H1 (cell line): ENCODE data around the gene CD44. TPM values are rescaled to one million over a fixed set of nuclear protein-coding genes. Genes with fewer than 3 reads are reported as not detected.

Experiments used
- CTCF ChIA-PET: fragments of 300-600 bp; sonication (Branson Sonifier 250); formaldehyde crosslinking; loops from one replicate; lab custom pipeline; 2021; ENCODE audit not compliant: partially characterized antibody; lab: Charles Lee
- POLR2A ChIA-PET: fragments of 300-600 bp; sonication (Branson Sonifier 250); formaldehyde crosslinking; loops from one replicate; lab custom pipeline; 2021; ENCODE audit warnings: inconsistent platforms; ENCODE audit not compliant: partially characterized antibody; lab: Charles Lee
- DNase-seq, 2 experiments: peaks; one replicate each; pipeline versions ENCODE4 v3.0.0 to v3.0.0-alpha.2; 2010 to 2022; ENCODE audit warnings: low spot score in 2 of 2, low read depth in 1 of 2, mixed read lengths in 1 of 2
- FAIRE-seq: peaks from 2 replicates; lab custom pipeline; 2011; peaks lifted over from hg19 to GRCh38; lab: Jason Lieb, UNC
- H2AFZ ChIP-seq: 2 replicates; pipeline ENCODE4 v1.8.1; 2012; ENCODE audit warnings: low read length, inconsistent platforms
- H2AK5ac ChIP-seq: 2 replicates; pipeline ENCODE4 v1.6.1; 2013; ENCODE audit warnings: low read depth, low read length
- H2BK120ac ChIP-seq: replicated peaks from 2 replicates; pipeline ENCODE3; 2013; ENCODE audit warnings: low read depth, low read length, inconsistent platforms
- H2BK12ac ChIP-seq: 2 replicates; pipeline ENCODE4 v1.6.1; 2013; ENCODE audit warnings: low read depth, low read length
- H2BK15ac ChIP-seq: 2 replicates; pipeline ENCODE4 v1.6.1; 2013; ENCODE audit warnings: low read length
- H2BK20ac ChIP-seq: 2 replicates; pipeline ENCODE4 v1.6.1; 2013; ENCODE audit warnings: low read length
- H2BK5ac ChIP-seq: 2 replicates; pipeline ENCODE4 v1.6.1; 2013; ENCODE audit warnings: low read depth, low read length
- H3K14ac ChIP-seq: 2 replicates; pipeline ENCODE4 v1.6.1; 2013; ENCODE audit warnings: inconsistent platforms; ENCODE audit not compliant: insufficient read length
- H3K18ac ChIP-seq: 2 replicates; pipeline ENCODE4 v1.6.1; 2013; ENCODE audit warnings: low read length; ENCODE audit errors: extremely low read depth
- H3K23ac ChIP-seq: 2 replicates; pipeline ENCODE4 v1.6.1; 2013; ENCODE audit warnings: inconsistent platforms; ENCODE audit not compliant: insufficient read length
- H3K23me2 ChIP-seq: 2 replicates; pipeline ENCODE4 v1.6.1; 2013; ENCODE audit warnings: low read depth, low read length
- H3K27ac ChIP-seq: 2 replicates; pipeline ENCODE4 v1.6.1; 2011; ENCODE audit warnings: low read depth, low read length, inconsistent platforms
- H3K27me3 ChIP-seq, 4 experiments: replicated peaks in 1 of 4; 1 replicate in 1 of 4; 2 replicates in 3 of 4; pipeline versions ENCODE4 v1.6.1 to v1.8.1; 2011 to 2013; ENCODE audit warnings: low read length in 3 of 4, mild to moderate bottlenecking in 3 of 4, inconsistent platforms in 2 of 4, mixed read lengths in 2 of 4, moderate library complexity in 1 of 4; ENCODE audit not compliant: control insufficient read depth in 3 of 4, insufficient read depth in 3 of 4; ENCODE audit errors: extremely low read depth in 1 of 4
- H3K36me3 ChIP-seq, 4 experiments: 2 replicates each; pipeline versions ENCODE4 v1.6.1 to v1.8.1; 2011 to 2013; ENCODE audit warnings: mild to moderate bottlenecking in 4 of 4, low read length in 3 of 4, moderate library complexity in 2 of 4, control low read depth in 1 of 4, inconsistent platforms in 1 of 4; ENCODE audit not compliant: insufficient read depth in 4 of 4, control insufficient read depth in 2 of 4
- H3K4ac ChIP-seq: replicated peaks from 2 replicates; pipeline ENCODE3; 2013; ENCODE audit warnings: low read length, low read depth, mixed read lengths, inconsistent platforms; ENCODE audit not compliant: insufficient read length
- H3K4me1 ChIP-seq, 4 experiments: replicated peaks in 1 of 4; 1 replicate in 1 of 4; 2 replicates in 3 of 4; pipeline versions ENCODE4 v1.6.1 to v1.8.1; 2011 to 2013; ENCODE audit warnings: low read length in 3 of 4, inconsistent platforms in 2 of 4, mixed read lengths in 1 of 4; ENCODE audit not compliant: insufficient read depth in 4 of 4, control insufficient read depth in 3 of 4
- H3K4me2 ChIP-seq, 2 experiments: 2 replicates each; pipeline versions ENCODE4 v1.6.1 to v1.8.1; 2011 to 2013; ENCODE audit warnings: low read depth in 2 of 2, low read length in 2 of 2, control low read depth in 1 of 2, inconsistent platforms in 1 of 2, mild to moderate bottlenecking in 1 of 2; ENCODE audit not compliant: insufficient read depth in 1 of 2
- H3K4me3 ChIP-seq, 4 experiments: fragments of 200-600, 300-600 bp in 1 of 4; sonication (generic), shearing (Covaris generic), sonication (Bioruptor Twin) in 1 of 4; 2 replicates each; pipeline versions ENCODE4 v1.5.1 to v1.8.1; 2011 to 2016; ENCODE audit warnings: low read length in 4 of 4, low read depth in 3 of 4, control low read depth in 2 of 4, inconsistent platforms in 2 of 4, mild to moderate bottlenecking in 2 of 4, mixed read lengths in 1 of 4, moderate library complexity in 1 of 4; ENCODE audit not compliant: insufficient read depth in 2 of 4; ENCODE audit errors: extremely low read depth in 1 of 4
- H3K56ac ChIP-seq: replicated peaks from 2 replicates; pipeline ENCODE3; 2013; ENCODE audit warnings: low read depth, mild to moderate bottlenecking, mixed read lengths, low read length, inconsistent platforms; ENCODE audit not compliant: insufficient read length
- H3K79me1 ChIP-seq: 2 replicates; pipeline ENCODE4 v1.6.1; 2013; ENCODE audit warnings: low read depth, low read length, control low read depth
- H3K79me2 ChIP-seq, 2 experiments: 2 replicates each; pipeline versions ENCODE4 v1.6.1 to v1.8.1; 2012 to 2013; ENCODE audit warnings: low read length in 2 of 2, mild to moderate bottlenecking in 2 of 2, inconsistent platforms in 1 of 2; ENCODE audit not compliant: insufficient read depth in 2 of 2, control insufficient read depth in 1 of 2
- H3K9ac ChIP-seq, 4 experiments: replicated peaks in 1 of 4; 1 replicate in 1 of 4; 2 replicates in 3 of 4; pipeline versions ENCODE4 v1.6.1 to v1.8.1; 2011 to 2013; ENCODE audit warnings: low read depth in 3 of 4, low read length in 3 of 4, control low read depth in 2 of 4, mild to moderate bottlenecking in 2 of 4, moderate library complexity in 2 of 4, inconsistent platforms in 1 of 4; ENCODE audit errors: extremely low read depth in 1 of 4
- H3K9me3 ChIP-seq, 2 experiments: 2 replicates each; pipeline versions ENCODE4 v1.6.1 to v1.8.1; 2012 to 2013; ENCODE audit warnings: mild to moderate bottlenecking in 2 of 2, moderate library complexity in 2 of 2, control low read depth in 1 of 2, inconsistent platforms in 1 of 2, low read depth in 1 of 2, low read length in 1 of 2, mixed read lengths in 1 of 2; ENCODE audit not compliant: insufficient read depth in 2 of 2
- H4K20me1 ChIP-seq, 2 experiments: replicated peaks in 1 of 2; 2 replicates each; pipeline versions ENCODE3 to v1.8.1; 2011 to 2013; ENCODE audit warnings: inconsistent platforms in 2 of 2, low read length in 2 of 2, mild to moderate bottlenecking in 1 of 2; ENCODE audit not compliant: insufficient read depth in 2 of 2, control insufficient read depth in 1 of 2
- H4K5ac ChIP-seq: 2 replicates; pipeline ENCODE4 v1.6.1; 2013; ENCODE audit warnings: low read length, low read depth, mixed read lengths, inconsistent platforms; ENCODE audit not compliant: insufficient read length
- H4K8ac ChIP-seq: 2 replicates; pipeline ENCODE4 v1.8.0; 2013; ENCODE audit warnings: mild to moderate bottlenecking, moderate library complexity, low read length, inconsistent platforms; ENCODE audit not compliant: insufficient read depth; ENCODE audit errors: extremely low read depth
- H4K91ac ChIP-seq: replicated peaks from 2 replicates; pipeline ENCODE3; 2013; ENCODE audit warnings: low read length, mixed read lengths, inconsistent platforms; ENCODE audit not compliant: insufficient read length
- CBX8 ChIP-seq: fragments of 300-800, 300-1000 bp; sonication (generic); IDR thresholded peaks from 2 replicates; pipeline ENCODE4 v1.7.1; 2016; ENCODE audit warnings: low read depth, low read length, borderline replicate concordance
- CHD1 ChIP-seq: IDR thresholded peaks from 2 replicates; pipeline ENCODE4 v1.6.1; 2012; ENCODE audit warnings: low read depth, low read length, improper control_type of control experiment
- CHD2 ChIP-seq: IDR thresholded peaks from 2 replicates; pipeline ENCODE4 v1.6.1; 2012; ENCODE audit warnings: low read length, improper control_type of control experiment
- CREB1 ChIP-seq: IDR thresholded peaks from 2 replicates; pipeline ENCODE4 v1.6.1; 2012; ENCODE audit warnings: inconsistent platforms
- EP300 ChIP-seq, 2 experiments: IDR thresholded peaks; 1 replicate in 1 of 2; 2 replicates in 1 of 2; pipeline ENCODE4 v1.6.1; 2011 to 2012; ENCODE audit warnings: low read depth in 2 of 2, low read length in 2 of 2, mild to moderate bottlenecking in 2 of 2, borderline replicate concordance in 1 of 2, inconsistent platforms in 1 of 2, moderate library complexity in 1 of 2
- EZH2 ChIP-seq: fragments of 200-600 bp; sonication (generic); IDR thresholded peaks from 2 replicates; pipeline ENCODE4 v1.7.1; 2012; ENCODE audit warnings: low read depth, mild to moderate bottlenecking, moderate library complexity, low read length, inconsistent platforms; ENCODE audit not compliant: severe bottlenecking
- GABPA ChIP-seq: IDR thresholded peaks from 2 replicates; pipeline ENCODE4 v1.6.1; 2011; ENCODE audit warnings: mild to moderate bottlenecking, low read length, moderate library complexity, borderline replicate concordance; ENCODE audit not compliant: insufficient read depth
- NANOG ChIP-seq: IDR thresholded peaks from 2 replicates; pipeline ENCODE4 v1.6.1; 2011; ENCODE audit warnings: low read length, low read depth, mild to moderate bottlenecking, inconsistent platforms; ENCODE audit not compliant: insufficient read depth, poor library complexity, severe bottlenecking
- RAD21 ChIP-seq, 2 experiments: IDR thresholded peaks in 1 of 2; conservative IDR thresholded peaks in 1 of 2; 2 replicates each; pipeline ENCODE4 v1.6.1; 2011; ENCODE audit warnings: low read depth in 2 of 2, low read length in 2 of 2, improper control_type of control experiment in 1 of 2, inconsistent platforms in 1 of 2, mild to moderate bottlenecking in 1 of 2, moderate library complexity in 1 of 2
- TCF12 ChIP-seq: IDR thresholded peaks from 2 replicates; pipeline ENCODE4 v1.6.1; 2011; ENCODE audit warnings: low read depth, mild to moderate bottlenecking, low read length
- YY1 ChIP-seq: IDR thresholded peaks from 2 replicates; pipeline ENCODE4 v1.6.1; 2011; ENCODE audit warnings: low read depth, mild to moderate bottlenecking, low read length
- WGBS, 2 experiments: shearing (Covaris generic) in 1 of 2; methylation state at CpG; one replicate each; pipeline versions ENCODE4 v1.1.6 to v1.1.7; 2013 to 2015; ENCODE audit warnings: low lambda C conversion rate in 2 of 2, mixed read lengths in 2 of 2, inconsistent platforms in 1 of 2, low coverage in 1 of 2, missing lambda C conversion rate in 1 of 2; ENCODE audit not compliant: insufficient replicate concordance in 2 of 2, insufficient coverage in 1 of 2, insufficient read length in 1 of 2; ENCODE audit errors: extremely low coverage in 1 of 2, missing lambda C conversion rate in 1 of 2; 5-methylcytosine and 5-hydroxymethylcytosine counted together
- polyA plus RNA-seq, 7 experiments: library from polyadenylated mRNA; depleted of rRNA in 3 of 7; stranded (reverse) in 5 of 7; unstranded in 2 of 7; fragments of >200 nt in 5 of 7; fragments of 200-250 nt in 2 of 7; gene quantifications; 1 replicate in 5 of 7; 2 replicates in 1 of 7; 4 replicates in 1 of 7; pipeline versions ENCODE4 v1.2.1 to v1.2.3, GENCODE V29; 2011 to 2013; ENCODE audit warnings: missing spikeins in 2 of 7, mixed read lengths in 2 of 7
- total RNA-seq: library from RNA; stranded (reverse); fragmentation: NEBNext Ultra II Directional; extraction: Animal tissue kit (Norgen Biotek cat#: 25700); gene quantifications from 2 replicates; pipeline ENCODE4 v1.2.1, GENCODE V29; 2021
- TF ChIP-seq, protein P1 (sequence below): IDR thresholded peaks from 2 replicates; pipeline ENCODE4 v1.6.1; 2012; ENCODE audit warnings: inconsistent platforms

The CD44 gene
- total and polyA plus RNA-seq, 2 of the 8 experiments (the other 6 are each of a cell fraction or from before 2014, with no cell fraction given) = 11.8 to 13.7 TPM

DNA sequence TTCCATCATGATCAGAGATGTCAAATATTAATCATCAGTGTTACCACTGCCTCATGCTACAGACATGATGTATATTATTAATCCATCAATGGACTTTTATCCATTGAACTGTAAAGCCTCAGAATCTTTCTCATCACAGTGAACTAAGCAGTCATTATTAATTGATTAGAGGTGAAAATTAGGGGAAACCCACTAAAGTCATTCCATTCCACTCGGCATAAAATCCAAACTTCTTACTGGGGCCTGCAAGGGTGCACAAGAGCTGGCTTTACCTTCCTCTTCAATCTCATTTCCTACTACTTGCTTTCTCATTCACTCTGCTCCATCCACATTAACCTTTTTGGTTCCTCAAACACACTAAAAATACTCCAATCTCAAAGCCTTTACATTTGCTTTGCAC lies 7.9 kb upstream of the CD44 start:
- no peak overlapping the region for H3K18ac ChIP-seq
- H3K4me3 ChIP-seq = no peak overlapping the region
- no peaks in the 10 kb centered on the region for H3K79me2 ChIP-seq
- H4K8ac ChIP-seq = no peak overlapping the region
- H3K56ac ChIP-seq = no peak overlapping the region
- H2BK20ac ChIP-seq = no peak overlapping the region
- H3K9ac ChIP-seq = no peak overlapping the region
- H3K23ac ChIP-seq = no peak overlapping the region
- no peak overlapping the region for H2BK15ac ChIP-seq
- no peaks in the 10 kb centered on the region for H4K20me1 ChIP-seq
- 82% methylated on average over 1 of the region's 1 CpG; no CpG with 5 or more reads in 1 of the 2 experiments for WGBS, 2 experiments
- H3K36me3 ChIP-seq = no peaks in the 10 kb centered on the region
- H3K27me3 ChIP-seq = peaks cover 0 to 2% (median 0%) of the 10 kb centered on the region in 4 experiments; a peak in 3 of 7 replicates
- H3K4me2 ChIP-seq = no peak overlapping the region
- H3K9me3 ChIP-seq = no peaks in the 10 kb centered on the region
- TF ChIP-seq YY1 (no peak), CBX8 (no peak), EZH2 (no peak), CHD1 (no peak), RAD21 (IDR thresholded peaks at IDR 0.05 in 1 of 2, conservative IDR thresholded peaks at IDR 0.05 in 1 of 2; ENCODE audit: low read depth in 2 of 2, low read length in 2 of 2) (no peak), EP300 (IDR thresholded peaks at IDR 0.05; ENCODE audit: borderline replicate concordance in 1 of 2, low read depth in 2 of 2, low read length in 2 of 2) (no peak), CREB1 (no peak), CHD2 (no peak), TCF12 (no peak), GABPA (no peak), NANOG (no peak)
- TF ChIP-seq, protein P1, sequence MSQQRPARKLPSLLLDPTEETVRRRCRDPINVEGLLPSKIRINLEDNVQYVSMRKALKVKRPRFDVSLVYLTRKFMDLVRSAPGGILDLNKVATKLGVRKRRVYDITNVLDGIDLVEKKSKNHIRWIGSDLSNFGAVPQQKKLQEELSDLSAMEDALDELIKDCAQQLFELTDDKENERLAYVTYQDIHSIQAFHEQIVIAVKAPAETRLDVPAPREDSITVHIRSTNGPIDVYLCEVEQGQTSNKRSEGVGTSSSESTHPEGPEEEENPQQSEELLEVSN = no peak
- H3K4me1 ChIP-seq = no peaks in the 10 kb centered on the region
- H2BK5ac ChIP-seq = no peak overlapping the region
- FAIRE-seq (no peak), DNase-seq (no peak)
- no peak overlapping the region for H4K5ac ChIP-seq
- no peak overlapping the region for H2AK5ac ChIP-seq
- no peak overlapping the region for H3K27ac ChIP-seq
- POLR2A ChIA-PET = no interaction called here
- H2BK12ac ChIP-seq = no peak overlapping the region
- CTCF ChIA-PET = interaction anchor here (1.1 to 1.3 kb wide), 2 partner anchors 13 to 107 kb away, joined by 3 read pairs; no protein-coding TSS in a partner anchor
- H3K79me1 ChIP-seq = no peaks in the 10 kb centered on the region
- H4K91ac ChIP-seq = no peak overlapping the region
- peaks cover 3% of the 10 kb centered on the region; the same call in 1 of the 2 replicates for H3K23me2 ChIP-seq
- no peak overlapping the region for H2AFZ ChIP-seq
- H3K4ac ChIP-seq = no peak overlapping the region
- no peak overlapping the region for H3K14ac ChIP-seq
- no peak overlapping the region for H2BK120ac ChIP-seq
